ENCODE data around the gene TGFA.

- TF ChIP-seq CTCF (IDR thresholded peaks at IDR 0.05): no peak
- no peak for TF ChIP-seq ZFX (IDR thresholded peaks at IDR 0.05; ENCODE audit: borderline replicate concordance)
Measured at GRCh38 chr2:70541481-70542020, 12.1 kb downstream of the TGFA start.
